ENCODE measurements around the gene SLC18A2.

DNA sequence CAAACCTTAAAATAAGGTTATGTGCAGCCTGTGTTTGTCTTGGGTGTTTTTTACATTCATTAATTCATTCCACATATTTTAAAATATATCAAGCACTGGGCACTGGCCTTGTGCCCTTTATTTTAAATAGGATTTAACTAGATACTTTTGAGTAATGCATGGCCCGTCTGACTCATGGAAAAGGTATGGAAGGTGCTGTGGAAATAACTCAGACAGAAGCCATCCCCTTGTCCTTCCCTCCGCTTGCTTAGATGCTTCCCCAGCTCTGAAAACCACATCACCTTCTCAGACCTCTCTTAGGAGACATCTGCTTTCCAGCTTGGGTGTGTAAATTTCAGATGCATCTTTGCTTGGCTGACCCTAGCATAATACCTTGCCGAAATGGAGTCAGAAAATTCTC is 30.5 kb downstream of the SLC18A2 start:
- TF ChIP-seq ZNF274 (IDR thresholded peaks at IDR 0.05; ENCODE audit: low read depth, low read length) (no peak), YY1 (IDR thresholded peaks at IDR 0.05; ENCODE audit: insufficient read depth, insufficient read length) (no peak)
